H9 (cell line): Measurements from ENCODE around the gene SAMD8. TPM values are rescaled to one million over a fixed set of nuclear protein-coding genes. Genes with fewer than 3 reads are reported as not detected.

Source experiments
- DNase-seq: peaks from one replicate; pipeline ENCODE4 v3.0.0-alpha.2; 2017
- H2AFZ ChIP-seq: one replicate; pipeline ENCODE4 v1.6.1; 2013; ENCODE audit warnings: mild to moderate bottlenecking, low read length, control low read depth, moderate library complexity
- H2AK5ac ChIP-seq: 2 replicates; pipeline ENCODE4 v1.6.1; 2013; ENCODE audit warnings: low read length, control low read depth, mixed read lengths; ENCODE audit not compliant: insufficient read length
- H2BK120ac ChIP-seq: one replicate; pipeline ENCODE4 v1.6.1; 2013; ENCODE audit warnings: low read depth, mild to moderate bottlenecking, low read length, control low read depth, inconsistent platforms; ENCODE audit not compliant: poor library complexity, severe bottlenecking
- H2BK12ac ChIP-seq: 2 replicates; pipeline ENCODE4 v1.6.1; 2013; ENCODE audit warnings: low read length, control low read depth, mixed read lengths, low read depth; ENCODE audit not compliant: insufficient read length
- H2BK15ac ChIP-seq: 2 replicates; pipeline ENCODE4 v1.6.1; 2013; ENCODE audit warnings: low read depth, low read length, control low read depth
- H2BK20ac ChIP-seq: one replicate; pipeline ENCODE4 v1.6.1; 2013; ENCODE audit warnings: low read depth, mild to moderate bottlenecking, low read length, control low read depth, inconsistent platforms; ENCODE audit not compliant: poor library complexity, severe bottlenecking
- H2BK5ac ChIP-seq: 2 replicates; pipeline ENCODE4 v1.6.1; 2013; ENCODE audit warnings: low read length, control low read depth, mixed read lengths; ENCODE audit not compliant: insufficient read length
- H3K14ac ChIP-seq: 2 replicates; pipeline ENCODE4 v1.6.1; 2013; ENCODE audit warnings: low read length, control low read depth; ENCODE audit not compliant: insufficient read depth
- H3K18ac ChIP-seq: 2 replicates; pipeline ENCODE4 v1.6.1; 2013; ENCODE audit warnings: low read depth, mild to moderate bottlenecking, mixed read lengths, low read length, control low read depth; ENCODE audit not compliant: insufficient read length
- H3K23ac ChIP-seq: 2 replicates; pipeline ENCODE4 v1.6.1; 2013; ENCODE audit warnings: low read length, control low read depth, mixed read lengths, low read depth; ENCODE audit not compliant: insufficient read length
- H3K23me2 ChIP-seq: 2 replicates; pipeline ENCODE4 v1.6.1; 2013; ENCODE audit warnings: low read depth, mild to moderate bottlenecking, mixed read lengths, low read length, control low read depth; ENCODE audit not compliant: insufficient read length, poor library complexity, severe bottlenecking
- H3K27ac ChIP-seq: 2 replicates; pipeline ENCODE4 v1.5.1; 2013; ENCODE audit warnings: low read length, control low read depth, mixed read lengths, low read depth; ENCODE audit not compliant: insufficient read length
- H3K27me3 ChIP-seq: 2 replicates; pipeline ENCODE4 v1.6.1; 2013; ENCODE audit warnings: low read length, control low read depth, inconsistent platforms; ENCODE audit not compliant: insufficient read depth
- H3K4ac ChIP-seq: 2 replicates; pipeline ENCODE4 v1.6.1; 2013; ENCODE audit warnings: low read depth, mild to moderate bottlenecking, control low read depth, inconsistent platforms, low read length, moderate library complexity
- H3K4me1 ChIP-seq: 2 replicates; pipeline ENCODE4 v1.6.1; 2013; ENCODE audit warnings: low read length, control low read depth, inconsistent platforms; ENCODE audit not compliant: insufficient read depth
- H3K4me2 ChIP-seq: 2 replicates; pipeline ENCODE4 v1.6.1; 2013; ENCODE audit warnings: low read length, control low read depth, mixed read lengths; ENCODE audit not compliant: insufficient read length, insufficient read depth
- H3K56ac ChIP-seq: 2 replicates; pipeline ENCODE4 v1.6.1; 2013; ENCODE audit warnings: low read depth, mild to moderate bottlenecking, mixed read lengths, low read length, control low read depth; ENCODE audit not compliant: insufficient read length
- H3K79me1 ChIP-seq: 2 replicates; pipeline ENCODE4 v1.6.1; 2013; ENCODE audit warnings: low read depth, mild to moderate bottlenecking, moderate library complexity, low read length, control low read depth, inconsistent platforms; ENCODE audit not compliant: insufficient read depth, poor library complexity, severe bottlenecking
- H3K79me2 ChIP-seq: 2 replicates; pipeline ENCODE4 v1.6.1; 2013; ENCODE audit warnings: low read length, control low read depth, inconsistent platforms; ENCODE audit not compliant: insufficient read depth
- H3K9ac ChIP-seq: 2 replicates; pipeline ENCODE4 v1.6.1; 2013; ENCODE audit warnings: low read length, control low read depth, mixed read lengths; ENCODE audit not compliant: insufficient read length; ENCODE audit errors: extremely low read depth
- H3K9me3 ChIP-seq: one replicate; pipeline ENCODE4 v1.6.1; 2013; ENCODE audit warnings: low read depth, low read length, inconsistent platforms; ENCODE audit not compliant: control insufficient read depth
- H3T11ph ChIP-seq: one replicate; pipeline ENCODE4 v1.6.1; 2013; ENCODE audit warnings: mild to moderate bottlenecking, low read length, control low read depth, inconsistent platforms
- H4K20me1 ChIP-seq: one replicate; pipeline ENCODE4 v1.6.1; 2013; ENCODE audit not compliant: control insufficient read depth, insufficient read length, insufficient read depth
- H4K5ac ChIP-seq: 2 replicates; pipeline ENCODE4 v1.6.1; 2013; ENCODE audit warnings: low read depth, mild to moderate bottlenecking, mixed read lengths, low read length, control low read depth; ENCODE audit not compliant: insufficient read length
- H4K8ac ChIP-seq: replicated peaks from 2 replicates; pipeline ENCODE4 v1.6.1; 2013; ENCODE audit warnings: low read length, control low read depth, mixed read lengths, low read depth; ENCODE audit not compliant: insufficient read length
- H4K91ac ChIP-seq: 2 replicates; pipeline ENCODE4 v1.6.1; 2013; ENCODE audit warnings: low read depth, mild to moderate bottlenecking, moderate library complexity, mixed read lengths, low read length, control low read depth; ENCODE audit not compliant: insufficient read length
- H3K27ac Mint-ChIP-seq, 3 experiments: 2 replicates in 2 of 3; 3 replicates in 1 of 3; pipeline ENCODE4 v1.8.0; 2020 to 2021; ENCODE audit warnings: mixed read lengths in 3 of 3, mild to moderate bottlenecking in 1 of 3, moderate library complexity in 1 of 3
- H3K27me3 Mint-ChIP-seq: 2 replicates; pipeline ENCODE4 v1.8.0; 2021; ENCODE audit warnings: low read depth, mild to moderate bottlenecking, moderate library complexity, mixed read lengths
- H3K36me3 Mint-ChIP-seq, 3 experiments: 2 replicates in 2 of 3; 3 replicates in 1 of 3; pipeline ENCODE4 v1.8.0; 2020 to 2021; ENCODE audit warnings: low read depth in 3 of 3, mixed read lengths in 3 of 3; ENCODE audit not compliant: insufficient read depth in 1 of 3
- H3K4me1 Mint-ChIP-seq, 2 experiments: 2 replicates each; pipeline ENCODE4 v1.8.0; 2020; ENCODE audit warnings: mixed read lengths in 2 of 2
- H3K4me3 Mint-ChIP-seq, 2 experiments: 2 replicates in 1 of 2; 3 replicates in 1 of 2; pipeline ENCODE4 v1.8.0; 2020 to 2021; ENCODE audit warnings: mild to moderate bottlenecking in 2 of 2, mixed read lengths in 2 of 2, moderate library complexity in 1 of 2
- H3K9me3 Mint-ChIP-seq, 2 experiments: 2 replicates in 1 of 2; 3 replicates in 1 of 2; pipeline ENCODE4 v1.8.0; 2020; ENCODE audit warnings: mild to moderate bottlenecking in 2 of 2, mixed read lengths in 2 of 2, moderate library complexity in 1 of 2
- CTCF ChIP-seq: fragments of 200-600 bp; sonication (generic); conservative IDR thresholded peaks from 3 replicates; pipeline ENCODE4 v1.8.0; 2021; ENCODE audit warnings: antibody characterized with exemption, mild to moderate bottlenecking
- WGBS: extraction: QIAGEN DNeasy Blood & Tissue Kit; methylation state at CpG from one replicate; pipeline ENCODE4 v1.1.7; 2013; ENCODE audit warnings: missing lambda C conversion rate, low lambda C conversion rate, mixed read lengths; ENCODE audit not compliant: insufficient read length; ENCODE audit errors: extremely low coverage; 5-methylcytosine and 5-hydroxymethylcytosine counted together
- total RNA-seq: library from RNA; stranded (reverse); gene quantifications from 2 replicates; pipeline ENCODE4 v1.2.1, GENCODE V29; 2021

SAMD8 gene
- total RNA-seq, 1 experiment from 2014 or later = 18.8 TPM

DNA sequence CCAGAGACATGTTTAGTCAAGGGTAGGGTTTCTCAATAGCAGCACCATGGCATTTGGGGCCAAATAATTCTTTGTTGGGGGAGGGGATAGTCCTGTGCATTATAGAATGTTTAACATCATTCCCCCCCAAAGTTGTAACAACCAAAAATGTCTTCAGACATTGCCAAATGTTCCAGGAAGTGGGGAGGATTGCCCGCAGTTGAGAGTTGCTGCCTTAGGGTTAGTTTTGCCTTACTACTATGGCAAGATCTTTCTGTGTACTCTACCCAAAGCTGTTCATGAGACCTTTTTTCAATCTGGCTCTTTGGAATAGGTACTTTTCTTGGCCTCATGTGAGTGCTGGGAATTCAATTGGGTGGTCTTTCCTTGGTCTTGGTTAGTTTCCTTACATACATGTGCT is 34.1 kb downstream of the SAMD8 start:
- Histone ChIP-seq H3K9ac (no peak overlapping the region), H3K14ac (no peak overlapping the region), H2AFZ (no peak overlapping the region), H2BK120ac (no peak overlapping the region), H3K23ac (no peak overlapping the region), H3K79me1 (no peaks in the 10 kb centered on the region), H4K8ac (no peak overlapping the region), H3K9me3 (no peaks in the 10 kb centered on the region), H4K5ac (no peak overlapping the region), H3T11ph (no peak overlapping the region), H3K23me2 (no peaks in the 10 kb centered on the region), H2BK20ac (no peak overlapping the region), H2BK15ac (no peak overlapping the region), H4K91ac (no peak overlapping the region), H3K18ac (no peak overlapping the region), H2AK5ac (no peak overlapping the region), H3K79me2 (peaks cover 7% of the 10 kb centered on the region; the same call in 1 of the 2 replicates), H3K4ac (no peak overlapping the region), H3K4me2 (no peak overlapping the region), H3K27me3 (no peaks in the 10 kb centered on the region), H3K56ac (no peak overlapping the region), H4K20me1 (no peaks in the 10 kb centered on the region), H2BK12ac (no peak overlapping the region), H2BK5ac (no peak overlapping the region), H3K27ac (no peak overlapping the region), H3K4me1 (no peaks in the 10 kb centered on the region)
- H3K9me3 Mint-ChIP-seq = no peaks in the 10 kb centered on the region
- no peak overlapping the region for H3K4me3 Mint-ChIP-seq
- no peak for TF ChIP-seq CTCF
- H3K4me1 Mint-ChIP-seq = peaks cover under 1 to 3% of the 10 kb centered on the region in 2 experiments; a peak in 2 of 4 replicates
- H3K27me3 Mint-ChIP-seq = no peaks in the 10 kb centered on the region
- WGBS = no CpG with 5 or more reads among the region's 1 CpG
- no peak for DNase-seq
- H3K36me3 Mint-ChIP-seq = peaks cover 1 to 5% (median 4%) of the 10 kb centered on the region in 3 experiments; a peak in 5 of 7 replicates
- peak overlapping the region in 2 of 3 experiments; percentile 70 to 75; a peak in 4 of 7 replicates for H3K27ac Mint-ChIP-seq
